Prostate gland (tissue), 2 donors: ENCODE results near the gene NYAP1.

Experiments used
- POLR2A ChIP-seq: fragments of 450-650 bp; IDR thresholded peaks from one replicate; pipeline ENCODE4 v1.6.1; 2016; ENCODE audit warnings: antibody characterized with exemption, mild to moderate bottlenecking
- TF ChIP-seq, protein P1 (sequence below), 4 experiments: fragments of 200-600 bp in 2 of 4; fragments of 450-650 bp in 2 of 4; sonication (generic) in 2 of 4; IDR thresholded peaks; 1 replicate in 3 of 4; 2 replicates in 1 of 4; pipeline ENCODE4 v1.5.1; 2016 to 2019; ENCODE audit warnings: antibody characterized with exemption in 4 of 4, mild to moderate bottlenecking in 2 of 4, moderate library complexity in 2 of 4

DNA sequence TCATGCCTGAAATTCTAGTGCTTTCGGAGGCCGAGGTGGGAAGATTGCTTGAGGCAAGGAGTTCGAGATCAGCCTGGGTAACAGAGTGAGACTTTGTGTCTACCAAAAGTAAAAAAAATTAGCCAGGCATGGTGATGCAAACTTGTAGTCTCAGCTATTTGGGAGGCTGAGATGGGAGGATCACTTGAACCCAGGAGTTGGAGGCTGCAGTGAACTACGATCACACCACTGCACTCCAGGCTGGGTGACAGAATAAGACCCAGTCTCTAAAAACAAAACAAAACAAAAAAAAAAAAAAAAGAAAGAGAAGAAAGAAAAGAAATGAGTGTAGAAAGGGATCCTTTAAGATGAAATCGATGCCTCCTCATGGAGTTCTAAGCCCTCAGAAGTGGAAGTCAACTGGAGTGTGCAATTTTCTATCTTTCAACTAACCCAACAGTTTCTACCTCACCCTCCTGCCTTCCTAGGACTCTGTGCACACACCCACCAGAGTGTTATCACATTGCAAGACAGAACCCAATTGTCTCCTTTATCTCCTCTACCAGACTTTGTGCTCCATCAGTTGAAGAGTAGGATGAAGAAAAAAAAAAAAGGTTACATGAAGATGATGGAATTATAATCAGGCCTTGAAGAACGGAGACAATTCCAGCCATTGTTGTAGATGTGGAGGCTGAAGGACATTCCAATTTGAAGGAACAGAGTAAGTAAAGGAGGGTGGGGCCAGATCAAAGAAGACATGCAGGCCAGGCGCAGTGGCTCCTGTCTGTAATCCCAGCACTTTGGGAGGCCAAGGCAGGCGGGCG lies 26.9 kb downstream of the NYAP1 start:
- TF ChIP-seq, protein P1, sequence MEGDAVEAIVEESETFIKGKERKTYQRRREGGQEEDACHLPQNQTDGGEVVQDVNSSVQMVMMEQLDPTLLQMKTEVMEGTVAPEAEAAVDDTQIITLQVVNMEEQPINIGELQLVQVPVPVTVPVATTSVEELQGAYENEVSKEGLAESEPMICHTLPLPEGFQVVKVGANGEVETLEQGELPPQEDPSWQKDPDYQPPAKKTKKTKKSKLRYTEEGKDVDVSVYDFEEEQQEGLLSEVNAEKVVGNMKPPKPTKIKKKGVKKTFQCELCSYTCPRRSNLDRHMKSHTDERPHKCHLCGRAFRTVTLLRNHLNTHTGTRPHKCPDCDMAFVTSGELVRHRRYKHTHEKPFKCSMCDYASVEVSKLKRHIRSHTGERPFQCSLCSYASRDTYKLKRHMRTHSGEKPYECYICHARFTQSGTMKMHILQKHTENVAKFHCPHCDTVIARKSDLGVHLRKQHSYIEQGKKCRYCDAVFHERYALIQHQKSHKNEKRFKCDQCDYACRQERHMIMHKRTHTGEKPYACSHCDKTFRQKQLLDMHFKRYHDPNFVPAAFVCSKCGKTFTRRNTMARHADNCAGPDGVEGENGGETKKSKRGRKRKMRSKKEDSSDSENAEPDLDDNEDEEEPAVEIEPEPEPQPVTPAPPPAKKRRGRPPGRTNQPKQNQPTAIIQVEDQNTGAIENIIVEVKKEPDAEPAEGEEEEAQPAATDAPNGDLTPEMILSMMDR (IDR thresholded peaks at IDR 0.05), result no peak
- no peak for TF ChIP-seq POLR2A
